Peyer's patch (tissue), 4 donors: ENCODE results near the gene ANKRD60.

Source experiments
- CTCF ChIP-seq, 6 experiments: fragments of 450-650 bp in 4 of 6; fragments of 200-600 bp in 2 of 6; sonication (generic) in 1 of 6; IDR thresholded peaks; one replicate each; pipeline ENCODE4 v1.5.1; 2017 to 2019; ENCODE audit warnings: antibody characterized with exemption in 6 of 6, mild to moderate bottlenecking in 3 of 6, moderate library complexity in 1 of 6
- POLR2A ChIP-seq, 2 donors: fragments of 450-650 bp; IDR thresholded peaks; one replicate each; pipeline ENCODE4 v1.5.1; 2017; ENCODE audit warnings: antibody characterized with exemption in 2 of 2, mild to moderate bottlenecking in 2 of 2, moderate library complexity in 2 of 2

GRCh38 chr20:58184984-58185383 lies 43.5 kb downstream of the ANKRD60 start:
- TF ChIP-seq CTCF (IDR thresholded peaks at IDR 0.05) (no peak), POLR2A (IDR thresholded peaks at IDR 0.05) (no peak)
